IMR-90 (cell line): ENCODE measurements around the gene FNTB. TPM values are rescaled to one million over a fixed set of nuclear protein-coding genes. Genes with fewer than 3 reads are reported as not detected.

Source experiments
- ATAC-seq: fragments of 200-7000 bp; cut with Tn5 transposase; 2 replicates; pipeline ENCODE4 v1.9.1; 2020; ENCODE audit warnings: low read depth, mild to moderate bottlenecking, moderate library complexity
- BruUV-seq: library from RNA; stranded (reverse); fragments of 400-500 nt; replicated peaks from 2 replicates; lab custom pipeline; 2021; lab: Mats Ljungman, UMichigan
- CTCF ChIA-PET: fragments of 300-600 bp; formaldehyde crosslinking; extraction: SDS; loops from one replicate; lab custom pipeline; 2021; ENCODE audit warnings: antibody characterized with exemption; lab: Yijun Ruan, JAX
- POLR2A ChIA-PET: fragments of 300-600 bp; sonication (Branson Sonifier 250); formaldehyde crosslinking; loops from one replicate; lab custom pipeline; 2022; ENCODE audit warnings: antibody characterized with exemption; ENCODE audit not compliant: unreplicated experiment; lab: Charles Lee
- DNase-seq: peaks from one replicate; pipeline ENCODE4 v3.0.0; 2013
- H2AFZ ChIP-seq: replicated peaks from 2 replicates; pipeline ENCODE3; 2013; ENCODE audit warnings: low read length, mild to moderate bottlenecking; ENCODE audit not compliant: poor library complexity
- H2AK5ac ChIP-seq: 2 replicates; pipeline ENCODE4 v1.6.1; 2013; ENCODE audit warnings: low read depth, low read length, inconsistent platforms
- H2AK9ac ChIP-seq: replicated peaks from 2 replicates; pipeline ENCODE3; 2013; ENCODE audit warnings: mild to moderate bottlenecking, low read depth, low read length, moderate library complexity; ENCODE audit not compliant: poor library complexity
- H2BK120ac ChIP-seq: 2 replicates; pipeline ENCODE4 v1.6.1; 2013; ENCODE audit warnings: low read depth, low read length, inconsistent platforms
- H2BK15ac ChIP-seq: 3 replicates; pipeline ENCODE4 v1.6.1; 2013; ENCODE audit warnings: low read depth, low read length, inconsistent platforms
- H2BK20ac ChIP-seq: 2 replicates; pipeline ENCODE4 v1.6.1; 2013; ENCODE audit warnings: low read depth, mild to moderate bottlenecking, inconsistent platforms, low read length, moderate library complexity
- H2BK5ac ChIP-seq: 2 replicates; pipeline ENCODE4 v1.6.1; 2013; ENCODE audit warnings: mild to moderate bottlenecking, low read depth, low read length, inconsistent platforms; ENCODE audit not compliant: poor library complexity, severe bottlenecking
- H3K14ac ChIP-seq: replicated peaks from 2 replicates; pipeline ENCODE4 v1.6.1; 2013; ENCODE audit warnings: low read depth, low read length, inconsistent platforms
- H3K18ac ChIP-seq: 2 replicates; pipeline ENCODE4 v1.6.1; 2013; ENCODE audit warnings: low read depth, low read length, control low read depth
- H3K23ac ChIP-seq: 2 replicates; pipeline ENCODE4 v1.6.1; 2013; ENCODE audit warnings: low read depth, low read length, inconsistent platforms
- H3K27ac ChIP-seq: 2 replicates; pipeline ENCODE4 v1.5.1; 2013; ENCODE audit warnings: mild to moderate bottlenecking, control low read depth, low read length; ENCODE audit not compliant: insufficient read depth
- H3K27me3 ChIP-seq: 2 replicates; pipeline ENCODE4 v1.6.1; 2013; ENCODE audit warnings: low read length; ENCODE audit not compliant: control insufficient read depth, insufficient read depth
- H3K36me3 ChIP-seq: 2 replicates; pipeline ENCODE4 v1.6.1; 2013; ENCODE audit warnings: low read length, mixed read lengths; ENCODE audit not compliant: control insufficient read depth, insufficient read depth
- H3K4ac ChIP-seq: 2 replicates; pipeline ENCODE4 v1.6.1; 2013; ENCODE audit warnings: low read depth, low read length, inconsistent platforms
- H3K4me1 ChIP-seq: 2 replicates; pipeline ENCODE4 v1.6.1; 2013; ENCODE audit warnings: low read length, mixed read lengths; ENCODE audit not compliant: control insufficient read depth, insufficient read depth
- H3K4me2 ChIP-seq: 2 replicates; pipeline ENCODE4 v1.6.1; 2013; ENCODE audit warnings: low read depth, mild to moderate bottlenecking, control low read depth, low read length, moderate library complexity
- H3K4me3 ChIP-seq: 2 replicates; pipeline ENCODE4 v1.5.1; 2013; ENCODE audit warnings: low read depth, mild to moderate bottlenecking, control low read depth, low read length, moderate library complexity; ENCODE audit not compliant: insufficient read depth
- H3K56ac ChIP-seq: 2 replicates; pipeline ENCODE4 v1.6.1; 2013; ENCODE audit warnings: low read length, inconsistent platforms; ENCODE audit not compliant: insufficient read depth; ENCODE audit errors: extremely low read depth
- H3K79me1 ChIP-seq, 2 experiments: 2 replicates each; pipeline ENCODE4 v1.6.1; 2013; ENCODE audit warnings: low read length in 2 of 2, inconsistent platforms in 1 of 2, low read depth in 1 of 2
- H3K9ac ChIP-seq: 2 replicates; pipeline ENCODE4 v1.6.1; 2013; ENCODE audit warnings: low read depth, low read length, control low read depth
- H3K9me1 ChIP-seq: 2 replicates; pipeline ENCODE4 v1.6.1; 2013; ENCODE audit warnings: low read length, inconsistent platforms; ENCODE audit not compliant: insufficient read depth
- H3K9me3 ChIP-seq: 2 replicates; pipeline ENCODE4 v1.6.1; 2013; ENCODE audit warnings: low read length; ENCODE audit not compliant: control insufficient read depth, insufficient read depth
- H4K20me1 ChIP-seq: 2 replicates; pipeline ENCODE4 v1.6.1; 2013; ENCODE audit warnings: low read length, inconsistent platforms; ENCODE audit not compliant: insufficient read depth
- H4K5ac ChIP-seq: 2 replicates; pipeline ENCODE4 v1.6.1; 2013; ENCODE audit warnings: mild to moderate bottlenecking, low read depth, low read length, control low read depth
- H4K8ac ChIP-seq, 2 experiments: 2 replicates each; pipeline ENCODE4 v1.6.1; 2013; ENCODE audit warnings: low read depth in 2 of 2, low read length in 2 of 2, control low read depth in 1 of 2, inconsistent platforms in 1 of 2
- H4K91ac ChIP-seq: 2 replicates; pipeline ENCODE4 v1.6.1; 2013; ENCODE audit warnings: low read depth, low read length, inconsistent platforms; ENCODE audit not compliant: insufficient read depth
- BHLHE40 ChIP-seq: fragments of 150-350 bp; IDR thresholded peaks from 2 replicates; pipeline ENCODE4 v1.6.1; 2016; ENCODE audit warnings: mild to moderate bottlenecking, low read depth, low read length
- FOS ChIP-seq: fragments of 150-350 bp; IDR thresholded peaks from 2 replicates; pipeline ENCODE4 v1.6.1; 2016; ENCODE audit warnings: low read depth, low read length
- RFX5 ChIP-seq: IDR thresholded peaks from 2 replicates; pipeline ENCODE4 v1.8.0; 2012; ENCODE audit warnings: low read depth, mild to moderate bottlenecking, low read length, moderate library complexity
- SMC3 ChIP-seq: fragments of 150-350 bp; IDR thresholded peaks from 2 replicates; pipeline ENCODE4 v1.6.1; 2016; ENCODE audit warnings: low read depth, mild to moderate bottlenecking, antibody characterized with exemption, low read length, moderate library complexity
- WGBS, 2 experiments: methylation state at CpG; one replicate each; pipeline versions ENCODE4 v1.1.5 to v1.1.7; 2013; ENCODE audit warnings: missing lambda C conversion rate in 2 of 2; ENCODE audit not compliant: insufficient read length in 1 of 2; ENCODE audit errors: extremely low coverage in 2 of 2; 5-methylcytosine and 5-hydroxymethylcytosine counted together
- dilution Hi-C: fragments of 300-500 bp; cut with HindIII; formaldehyde crosslinking; loops from one replicate; pipeline ENCODE4 v1.14.3; 2018; ENCODE audit warnings: low sequenced_read_pairs; ENCODE audit not compliant: unreplicated experiment
- in situ Hi-C: fragments of 300-500 bp; cut with MboI; formaldehyde crosslinking; loops from 3 replicates; pipeline ENCODE4 v1.14.3; 2019; ENCODE audit warnings: low sequenced_read_pairs, inconsistent platforms, mixed read lengths
- intact Hi-C: fragments of 100-400 bp; cut with micrococcal nuclease; formaldehyde crosslinking; loops from 2 replicates; pipeline ENCODE4 v1.10.0; 2022
- polyA plus RNA-seq, 3 experiments: library from polyadenylated mRNA; depleted of rRNA; stranded (reverse); fragments of >200 nt; gene quantifications; 2 replicates each; pipeline ENCODE4 v1.2.3, GENCODE V29; 2012; ENCODE audit warnings: low replicate concordance in 1 of 3
- total RNA-seq: library from RNA; depleted of rRNA; stranded (reverse); fragments of >200 nt; gene quantifications from 2 replicates; pipeline ENCODE4 v1.2.3, GENCODE V29; 2012

Gene FNTB
- total and polyA plus RNA-seq, 2 of the 4 experiments (the other 2 are of a cell fraction): 9.9 to 18.5 TPM

- Histone ChIP-seq H3K4me3 (no peak overlapping the region), H3K9ac (no peak overlapping the region), H3K18ac (no peak overlapping the region), H3K36me3 (peaks cover 11% of the 10 kb centered on the region), H4K8ac (no peak overlapping the region), H4K20me1 (no peaks in the 10 kb centered on the region), H3K27ac (no peak overlapping the region; the same call in 1 of the 2 replicates), H3K56ac (no peak overlapping the region), H2BK20ac (no peak overlapping the region), H4K91ac (no peak overlapping the region), H3K4me1 (peaks cover 2% of the 10 kb centered on the region; the same call in 1 of the 2 replicates), H3K9me1 (peaks cover 2% of the 10 kb centered on the region; the same call in 1 of the 2 replicates), H2AK9ac (no peak overlapping the region), H2AK5ac (no peak overlapping the region), H3K79me1 (no peaks in the 10 kb centered on the region; a peak in 1 of 4 replicates), H3K23ac (no peak overlapping the region), H2AFZ (no peak overlapping the region), H3K4ac (no peak overlapping the region), H2BK120ac (no peak overlapping the region), H3K9me3 (no peaks in the 10 kb centered on the region), H2BK15ac (no peak overlapping the region), H2BK5ac (no peak overlapping the region), H3K4me2 (peak overlapping the region; percentile 2; the same call in 1 of the 2 replicates), H4K5ac (no peak overlapping the region), H3K14ac (no peak overlapping the region), H3K27me3 (no peaks in the 10 kb centered on the region)
- in situ Hi-C loops (no loop called here), dilution Hi-C loops (no loop called here), intact Hi-C loops (no loop called here)
- ChIA-PET POLR2A (no interaction called here), CTCF (interaction anchor here (0.6 to 2.6 kb wide), 2 partner anchors 9 to 206 kb away, joined by 3 to 8 read pairs; no protein-coding TSS in a partner anchor)
- ATAC-seq (peak; percentile 85), DNase-seq (peak; percentile 32)
- TF ChIP-seq RFX5 (no peak), SMC3 (no peak), BHLHE40 (peak; percentile 69), FOS (no peak)
- WGBS, 2 experiments: no CpG with 5 or more reads among the region's 3 CpGs
- BruUV-seq: no TSS peak
Observed at GRCh38 chr14:65028937-65029336, 42.2 kb downstream of the FNTB start.
